Panc1 (cell line): Measurements from ENCODE around the gene GDAP1L1. TPM values are rescaled to one million over a fixed set of nuclear protein-coding genes. Genes with fewer than 3 reads are reported as not detected.

ENCODE experiments used
- ATAC-seq: fragments of 200-7000 bp; cut with Tn5 transposase; 2 replicates; pipeline ENCODE4 v1.9.1; 2020; ENCODE audit warnings: mild to moderate bottlenecking, moderate library complexity
- BruUV-seq: library from RNA; stranded (reverse); fragments of 400-500 nt; replicated peaks from 2 replicates; lab custom pipeline; 2021; lab: Mats Ljungman, UMichigan
- CTCF ChIA-PET: fragments of 300-600 bp; sonication (Branson Sonifier 250); formaldehyde crosslinking; loops from one replicate; lab custom pipeline; 2022; ENCODE audit warnings: antibody characterized with exemption; lab: Charles Lee
- POLR2A ChIA-PET: fragments of 300-600 bp; sonication (Branson Sonifier 250); formaldehyde crosslinking; loops from one replicate; lab custom pipeline; 2022; ENCODE audit warnings: antibody characterized with exemption; lab: Charles Lee
- DNase-seq: peaks from one replicate; pipeline ENCODE4 v3.0.0-alpha.2; 2010; ENCODE audit warnings: low read depth, low spot score
- H3K27ac ChIP-seq: 2 replicates; pipeline ENCODE4 v1.5.1; 2011; ENCODE audit warnings: mild to moderate bottlenecking, low read length, inconsistent platforms
- H3K27me3 ChIP-seq: fragments of 200-500 bp; sonication (Bioruptor generic); 2 replicates; pipeline ENCODE4 v1.6.0; 2014; ENCODE audit warnings: low read length, inconsistent platforms; ENCODE audit not compliant: control insufficient read depth, insufficient read depth
- H3K36me3 ChIP-seq: fragments of 200-500 bp; sonication (Bioruptor generic); 2 replicates; pipeline ENCODE4 v1.5.1; 2014; ENCODE audit warnings: inconsistent platforms, mild to moderate bottlenecking, low read length, moderate library complexity; ENCODE audit not compliant: control insufficient read depth, insufficient read depth
- H3K4me1 ChIP-seq: 2 replicates; pipeline ENCODE4 v1.5.1; 2011; ENCODE audit warnings: inconsistent platforms, mild to moderate bottlenecking, low read length, moderate library complexity; ENCODE audit not compliant: control insufficient read depth, insufficient read depth
- H3K4me3 ChIP-seq, 2 experiments: 2 replicates each; pipeline ENCODE4 v1.5.1; 2011 to 2012; ENCODE audit warnings: low read depth in 2 of 2, low read length in 2 of 2, mild to moderate bottlenecking in 2 of 2, inconsistent platforms in 1 of 2, moderate library complexity in 1 of 2
- H3K9me3 ChIP-seq: fragments of 200-500 bp; sonication (Bioruptor generic); 2 replicates; pipeline ENCODE4 v1.5.1; 2014; ENCODE audit warnings: low read depth, mild to moderate bottlenecking, inconsistent platforms, low read length, moderate library complexity; ENCODE audit not compliant: control insufficient read depth, insufficient read depth
- CTCF ChIP-seq: fragments of 450-650 bp; IDR thresholded peaks from 2 replicates; pipeline ENCODE4 v1.5.1; 2017; ENCODE audit warnings: mild to moderate bottlenecking
- POLR2AphosphoS5 ChIP-seq: IDR thresholded peaks from 2 replicates; pipeline ENCODE4 v1.6.1; 2012; ENCODE audit warnings: mild to moderate bottlenecking, low read depth, low read length, moderate library complexity
- REST ChIP-seq, 2 experiments: IDR thresholded peaks; 2 replicates each; pipeline ENCODE4 v1.6.1; 2011 to 2012; ENCODE audit warnings: low read depth in 2 of 2, control low read depth in 1 of 2, low read length in 1 of 2, mild to moderate bottlenecking in 1 of 2, moderate library complexity in 1 of 2; ENCODE audit not compliant: insufficient read depth in 1 of 2
- SIN3A ChIP-seq: IDR thresholded peaks from 2 replicates; pipeline ENCODE4 v1.6.1; 2012; ENCODE audit warnings: low read depth, mild to moderate bottlenecking, low read length, moderate library complexity, borderline replicate concordance; ENCODE audit not compliant: insufficient read depth
- TCF7L2 ChIP-seq: IDR thresholded peaks from 2 replicates; pipeline ENCODE4 v1.6.1; 2011; ENCODE audit warnings: mild to moderate bottlenecking, low read depth, low read length, inconsistent platforms
- in situ Hi-C: cut with HindIII; loops from 2 replicates; pipeline ENCODE4 v1.10.0; 2016; ENCODE audit warnings: low sequenced_read_pairs, low pct_unique_long_range_greater_than_20kb
- intact Hi-C: fragments of 100-400 bp; cut with micrococcal nuclease; formaldehyde crosslinking; loops from one replicate; pipeline ENCODE4 v1.10.0; 2022; ENCODE audit not compliant: unreplicated experiment
- total RNA-seq: library from RNA; stranded (reverse); gene quantifications from one replicate; pipeline ENCODE4 v1.2.1, GENCODE V29; 2021; ENCODE audit not compliant: unreplicated experiment

GDAP1L1 gene
- total RNA-seq, 1 experiment from 2014 or later, result not detected

- intact Hi-C loops, result no loop called here
- BruUV-seq, result no TSS peak
- POLR2A ChIA-PET, result no interaction called here
Measured at GRCh38 chr20:44233436-44234016, 13.6 kb upstream of the GDAP1L1 start.

GRCh38 chr20:44234566-44235317 lies 12.4 kb upstream of the GDAP1L1 start:
- no peak for ATAC-seq
- H3K27ac ChIP-seq, result peak overlapping the region; percentile 21; the same call in 1 of the 2 replicates

More at GRCh38 chr20:44233436-44234016, 13.6 kb upstream of the GDAP1L1 start:
- no peak overlapping the region for H3K4me3 ChIP-seq
- in situ Hi-C loops, result no loop called here
- no peaks in the 10 kb centered on the region for H3K27me3 ChIP-seq
- TF ChIP-seq POLR2AphosphoS5, result no peak
- no peak for TF ChIP-seq TCF7L2
- TF ChIP-seq CTCF, result no peak
- H3K9me3 ChIP-seq, result no peaks in the 10 kb centered on the region
- CTCF ChIA-PET, result no interaction called here
- ATAC-seq (no peak), DNase-seq (no peak)
- H3K27ac ChIP-seq, result no peak overlapping the region; the same call in 1 of the 2 replicates
- no peaks in the 10 kb centered on the region for H3K36me3 ChIP-seq
- no peaks in the 10 kb centered on the region for H3K4me1 ChIP-seq

More at GRCh38 chr20:44234566-44235317, 12.4 kb upstream of the GDAP1L1 start:
- no peaks in the 10 kb centered on the region for H3K27me3 ChIP-seq
- TF ChIP-seq CTCF (no peak), TCF7L2 (no peak), REST (IDR thresholded peaks at IDR 0.05; ENCODE audit: insufficient read depth in 1 of 2, low read depth in 2 of 2, low read length in 1 of 2) (no peak), SIN3A (no peak), POLR2AphosphoS5 (no peak)
- no peaks in the 10 kb centered on the region for H3K36me3 ChIP-seq
- in situ Hi-C loops (no loop called here), intact Hi-C loops (no loop called here)
- no TSS peak for BruUV-seq
- ChIA-PET POLR2A (no interaction called here), CTCF (no interaction called here)
- DNase-seq, result no peak
- H3K4me3 ChIP-seq, result no peak overlapping the region
- H3K4me1 ChIP-seq, result no peaks in the 10 kb centered on the region
- H3K9me3 ChIP-seq, result no peaks in the 10 kb centered on the region
